Left lung (tissue), 14 donors: ENCODE measurements around the gene UROS. TPM values are rescaled to one million over a fixed set of nuclear protein-coding genes. Genes with fewer than 3 reads are reported as not detected.
A peak's percentile ranks its signal among the peaks of the same experiment; 100 is the strongest.

Experiments used
- ATAC-seq: fragments of 200-7000 bp; cut with Tn5 transposase; one replicate; pipeline ENCODE4 v1.9.1; 2020; ENCODE audit warnings: moderate library complexity
- DNase-seq, 4 donors: peaks; one replicate each; pipeline ENCODE4 v3.0.0-alpha.2; 2013 to 2020
- H3K27ac ChIP-seq, 2 donors: fragments of 200-600 bp; sonication (generic) in 1 of 2; one replicate each; pipeline versions ENCODE4 v1.5.0 to v1.8.0; 2020 to 2021
- H3K27me3 ChIP-seq, 2 donors: fragments of 200-600 bp; sonication (generic) in 1 of 2; one replicate each; pipeline versions ENCODE4 v1.5.0 to v1.8.0; 2020 to 2021
- H3K36me3 ChIP-seq, 2 donors: fragments of 200-600 bp; sonication (generic) in 1 of 2; one replicate each; pipeline versions ENCODE4 v1.5.0 to v1.8.0; 2020 to 2021
- H3K4me1 ChIP-seq, 2 donors: fragments of 200-600 bp; one replicate each; pipeline ENCODE4 v1.8.0; 2021
- H3K4me3 ChIP-seq, 2 donors: fragments of 200-600 bp; sonication (generic) in 1 of 2; one replicate each; pipeline versions ENCODE4 v1.5.0 to v1.8.0; 2020 to 2021; ENCODE audit warnings: mild to moderate bottlenecking in 1 of 2
- H3K9me3 ChIP-seq, 2 donors: fragments of 200-600 bp; sonication (generic) in 1 of 2; one replicate each; pipeline versions ENCODE4 v1.5.0 to v1.8.0; 2020 to 2021
- CTCF ChIP-seq, 2 donors: fragments of 200-600 bp; sonication (generic) in 1 of 2; IDR thresholded peaks; one replicate each; pipeline versions ENCODE4 v1.5.0 to v1.8.0; 2021; ENCODE audit warnings: antibody characterized with exemption in 2 of 2
- intact Hi-C, 2 donors: fragments of 100-400 bp; cut with DNase I; formaldehyde crosslinking; loops; one replicate each; pipeline versions ENCODE4 v1.11.2 to v1.14.2; 2022
- long read RNA-seq, 12 donors: library from polyadenylated mRNA in 2 of 12; unstranded in 2 of 12; transcript quantifications; one replicate each; pipeline ENCODE4 v2.0.0 and lab custom pipeline, GENCODE V29; 2019 to 2026
- polyA plus RNA-seq, 6 donors: library from polyadenylated mRNA; unstranded; fragments of 120-200 nt; gene quantifications; one replicate each; pipeline ENCODE4 v1.2.1, GENCODE V29; 2013; ENCODE audit not compliant: insufficient read length in 6 of 6
- total RNA-seq, 2 donors: library from RNA; stranded (reverse); fragmentation: NEBNext Ultra II Directional; extraction: Animal tissue kit (Norgen Biotek cat#: 25700); gene quantifications; one replicate each; pipeline ENCODE4 v1.2.1, GENCODE V29; 2021
- donor health status: DM: no; HTN: yes; CAD: no.
- donor health status: DM: no; HTN: no; CAD: no.

UROS gene
- total RNA-seq (10 to 100 TPM; 42.0 to 45.3 TPM), polyA plus RNA-seq (10 to 100 TPM; 60.5 to 73.0 (median 68.9) TPM)
- long read RNA-seq, donor 1, transcript UROS-204 (10 exons, 1,342 nt): major isoform, 25 of 27 reads
- long read RNA-seq, donor 1, partial matches to known transcripts: 0 of 27 reads
- long read RNA-seq, donor 1, other reads (novel, unspliced or antisense): 0 of 27 reads
- long read RNA-seq, donor 2, transcript UROS-209 (2 exons, 777 nt): minor isoform, 8 of 22 reads
- long read RNA-seq, donor 2, transcript UROS-204 (10 exons, 1,342 nt): major isoform, 11 of 22 reads
- long read RNA-seq, donor 2, partial matches to known transcripts: 0 of 22 reads
- long read RNA-seq, donor 2, other reads (novel, unspliced or antisense): 0 of 22 reads
- long read RNA-seq, donor 3, transcript UROS-204 (10 exons, 1,342 nt): major isoform, 11 of 12 reads
- long read RNA-seq, donor 3, partial matches to known transcripts: 0 of 12 reads
- long read RNA-seq, donor 3, other reads (novel, unspliced or antisense): 0 of 12 reads
- long read RNA-seq, donor 4, transcript UROS-204 (10 exons, 1,342 nt): major isoform, 49 of 74 reads
- long read RNA-seq, donor 4, partial matches to known transcripts: 7 of 74 reads
- long read RNA-seq, donor 4, other reads (novel, unspliced or antisense): 16 of 74 reads
- long read RNA-seq, donor 5, transcript UROS-204 (10 exons, 1,342 nt): major isoform, 14 of 17 reads
- long read RNA-seq, donor 5, partial matches to known transcripts: 0 of 17 reads
- long read RNA-seq, donor 5, other reads (novel, unspliced or antisense): 0 of 17 reads
- long read RNA-seq, donor 6, transcript UROS-204 (10 exons, 1,342 nt): major isoform, 16 of 17 reads
- long read RNA-seq, donor 6, partial matches to known transcripts: 0 of 17 reads
- long read RNA-seq, donor 6, other reads (novel, unspliced or antisense): 0 of 17 reads
- long read RNA-seq, donor 7, partial matches to known transcripts: 37 of 95 reads
- long read RNA-seq, donor 7, other reads (novel, unspliced or antisense): 52 of 95 reads
- long read RNA-seq, donor 8, transcript UROS-204 (10 exons, 1,342 nt): major isoform, 15 of 20 reads
- long read RNA-seq, donor 8, partial matches to known transcripts: 0 of 20 reads
- long read RNA-seq, donor 8, other reads (novel, unspliced or antisense): 0 of 20 reads
- long read RNA-seq, donor 9: 0 reads
- long read RNA-seq, donor 10, transcript UROS-204 (10 exons, 1,342 nt): major isoform, 58 of 99 reads
- long read RNA-seq, donor 10, partial matches to known transcripts: 3 of 99 reads
- long read RNA-seq, donor 10, other reads (novel, unspliced or antisense): 37 of 99 reads
- long read RNA-seq, donor 11, transcript UROS-204 (10 exons, 1,342 nt): major isoform, 12 of 13 reads
- long read RNA-seq, donor 11, partial matches to known transcripts: 0 of 13 reads
- long read RNA-seq, donor 11, other reads (novel, unspliced or antisense): 0 of 13 reads
- long read RNA-seq, donor 12, transcript UROS-204 (10 exons, 1,342 nt): major isoform, 21 of 145 reads
- long read RNA-seq, donor 12, partial matches to known transcripts: 62 of 145 reads
- long read RNA-seq, donor 12, other reads (novel, unspliced or antisense): 61 of 145 reads

GRCh38 chr10:125822878-125823662 is at the start of gene UROS, which contains the start of gene BCCIP:
UROS (minus strand) TSS chr10:125823258; CDS start chr10:125816499, 6,759 bp downstream.
BCCIP (plus strand) TSS chr10:125823546; CDS start chr10:125823558, 12 bp downstream.
- H3K9me3 ChIP-seq: no peaks in the 10 kb centered on the region
- DNase-seq: peak; percentile 93 to 96 (median 95)
- H3K27ac ChIP-seq: peak within 1 kb of the TSS; percentile 88 to 92
- ATAC-seq: peak; percentile 98
- no peaks in the 10 kb centered on the region for H3K27me3 ChIP-seq
- peaks cover 26 to 51% of the 10 kb centered on the region in 2 donors for H3K4me1 ChIP-seq
- H3K36me3 ChIP-seq: peaks cover 0 to 19% of the 10 kb centered on the region in 2 donors
- H3K4me3 ChIP-seq: peak within 1 kb of the TSS; percentile 86 to 96
- TF ChIP-seq CTCF (IDR thresholded peaks at IDR 0.05): no peak
- intact Hi-C loops: no loop called here

- Histone ChIP-seq H3K4me3 (no peak overlapping the region), H3K9me3 (peaks cover 0 to 7% of the 10 kb centered on the region in 2 donors), H3K4me1 (no peaks in the 10 kb centered on the region), H3K27ac (no peak overlapping the region), H3K27me3 (no peaks in the 10 kb centered on the region), H3K36me3 (peaks cover 0 to 24% of the 10 kb centered on the region in 2 donors)
- ATAC-seq (no peak), DNase-seq (peak in 2 of 4 donors; percentile 65 to 81)
- intact Hi-C loops: no loop called here
- TF ChIP-seq CTCF (IDR thresholded peaks at IDR 0.05): no peak
Observed at GRCh38 chr10:125871338-125871737, 48.3 kb upstream of the UROS start.

- DNase-seq (peak in 1 of 4 donors; percentile 45), ATAC-seq (peak; percentile 89)
- intact Hi-C loops: no loop called here
- peak; percentile 58 to 91 for TF ChIP-seq CTCF (IDR thresholded peaks at IDR 0.05)
- H3K4me3 ChIP-seq: no peak overlapping the region
- H3K27me3 ChIP-seq: no peaks in the 10 kb centered on the region
- peaks cover 0 to 18% of the 10 kb centered on the region in 2 donors for H3K36me3 ChIP-seq
- no peaks in the 10 kb centered on the region for H3K9me3 ChIP-seq
- H3K27ac ChIP-seq: no peak overlapping the region
- H3K4me1 ChIP-seq: no peaks in the 10 kb centered on the region
Observed at GRCh38 chr10:125868372-125868975, 45.4 kb upstream of the UROS start.
